Measurements from ENCODE around the gene MED12.
A peak's percentile ranks its signal among the peaks of the same experiment; 100 is the strongest.
"Not testable (repeated sequence)": the region's sequence is repeated elsewhere in the genome, so short reads cannot be mapped to it uniquely, and the experiment has no call there.

Gene MED12

GRCh38 chrX:71166461-71166860 is 48.1 kb downstream of the MED12 start:
- no peak for DNase-seq

- DNase-seq = no peak
These were observed 48.8 kb downstream of the MED12 start for GRCh38 chrX:71167031-71167781.

DNA sequence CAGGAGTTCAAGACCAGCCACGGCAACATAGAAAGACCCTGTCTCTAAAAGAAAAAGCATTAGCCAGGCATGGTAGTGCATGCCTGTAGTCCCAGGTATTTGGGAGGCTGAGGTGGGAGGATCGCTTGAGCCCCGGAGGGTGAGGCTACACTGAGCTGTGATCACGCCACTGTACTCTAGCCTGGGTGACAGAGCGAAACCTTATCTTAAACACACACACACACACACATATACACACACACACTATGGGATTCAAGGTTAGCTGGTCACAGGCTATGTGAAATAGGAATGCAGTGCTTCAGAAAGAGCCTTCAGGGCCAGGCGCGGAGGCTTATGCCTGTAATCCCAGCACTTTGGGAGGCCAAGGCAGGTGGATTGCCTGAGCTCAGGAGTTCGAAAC is 49.7 kb downstream of the MED12 start:
- no peak for DNase-seq

DNA sequence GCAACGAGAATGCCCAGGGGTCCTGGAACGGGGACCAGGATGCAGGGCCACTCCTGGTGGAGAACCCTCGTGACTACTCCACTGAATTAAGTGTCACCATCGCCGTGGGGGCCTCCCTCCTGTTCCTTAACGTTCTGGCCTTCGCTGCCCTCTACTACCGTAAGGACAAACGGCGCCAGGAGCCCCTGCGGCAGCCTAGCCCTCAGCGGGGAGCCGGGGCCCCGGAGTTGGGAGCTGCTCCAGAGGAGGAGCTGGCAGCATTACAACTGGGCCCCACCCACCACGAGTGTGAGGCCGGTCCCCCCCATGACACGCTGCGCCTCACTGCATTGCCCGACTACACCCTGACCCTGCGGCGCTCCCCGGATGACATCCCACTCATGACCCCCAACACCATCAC is 51.2 kb downstream of the MED12 start:
- DNase-seq = no peak

- no peak for DNase-seq
These were observed 52.3 kb downstream of the MED12 start for GRCh38 chrX:71170660-71171059.

GRCh38 chrX:71171110-71171801 is 52.9 kb downstream of the MED12 start:
- no peak for DNase-seq

DNA sequence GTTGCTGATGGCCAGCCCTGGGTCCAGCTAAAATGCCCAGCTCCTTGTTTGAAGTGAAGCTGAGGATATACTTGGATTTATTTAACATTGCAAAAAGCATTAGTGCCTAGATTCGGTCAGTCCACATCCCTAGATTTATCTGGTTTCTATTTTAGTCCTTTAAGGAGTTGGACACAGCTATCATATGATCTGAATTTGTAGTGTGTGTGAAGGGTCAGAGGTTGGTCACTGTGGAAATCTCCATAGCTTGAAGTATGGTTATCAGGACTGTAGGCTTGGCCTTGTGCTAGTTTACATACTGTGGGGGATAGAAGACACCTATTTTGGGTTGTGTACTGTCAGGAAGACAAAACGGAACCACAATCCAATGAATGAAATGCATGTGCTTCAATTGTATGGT is 55.0 kb downstream of the MED12 start:
- no peak for DNase-seq

- no peak for DNase-seq
These were observed 56.4 kb downstream of the MED12 start for GRCh38 chrX:71174795-71175194.

- no peak for DNase-seq
These were observed 57.1 kb downstream of the MED12 start for GRCh38 chrX:71175531-71175930.

DNA sequence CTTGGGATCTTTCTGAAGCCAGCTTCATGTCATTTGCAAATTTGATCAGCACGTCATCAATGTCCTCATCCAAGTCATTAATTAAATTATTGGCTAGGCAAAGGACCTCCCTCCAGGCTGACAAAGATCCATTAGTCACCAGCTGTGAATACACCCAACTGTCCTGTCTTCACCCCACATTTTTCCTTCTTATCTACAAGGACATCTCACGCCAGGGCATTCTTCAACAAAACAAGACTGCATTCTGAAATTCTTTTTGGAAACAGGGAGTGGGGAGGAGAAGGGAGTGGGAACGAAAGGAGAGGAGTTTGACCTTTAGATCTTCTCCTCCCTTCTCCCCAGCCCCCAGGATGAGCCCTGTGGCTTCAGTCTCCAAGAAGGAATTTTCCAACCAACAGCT is 58.9 kb downstream of the MED12 start:
- DNase-seq = no peak

GRCh38 chrX:71178908-71179307 is 60.5 kb downstream of the MED12 start:
- no peak for DNase-seq

- DNase-seq = not testable (repeated sequence)
These were observed 62.3 kb downstream of the MED12 start for GRCh38 chrX:71180579-71181265.

- peak; percentile 62 for DNase-seq
These were observed 63.1 kb downstream of the MED12 start for GRCh38 chrX:71181558-71181909.

GRCh38 chrX:71181910-71182799 is 63.8 kb downstream of the MED12 start:
- peak; percentile 79 for DNase-seq

DNA sequence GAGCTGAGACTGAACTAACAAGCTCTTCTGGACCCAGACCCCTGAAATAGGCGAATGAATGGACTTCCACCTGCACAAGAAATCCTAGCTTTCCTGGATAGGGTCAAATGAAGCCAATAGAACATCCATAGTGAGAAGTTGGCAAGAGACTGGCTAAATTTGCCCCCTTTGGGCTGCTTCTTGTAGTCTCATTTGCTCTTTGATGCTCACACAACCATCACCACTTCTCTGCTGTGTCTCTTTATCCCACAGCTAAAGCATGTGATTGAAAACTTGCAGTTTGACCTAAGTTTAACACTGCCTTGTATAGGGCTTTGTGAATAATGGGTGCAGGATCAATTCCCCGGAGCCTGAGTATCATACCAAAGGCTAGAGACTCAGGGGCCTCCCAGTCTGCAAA is 64.5 kb downstream of the MED12 start:
- DNase-seq = no peak

DNA sequence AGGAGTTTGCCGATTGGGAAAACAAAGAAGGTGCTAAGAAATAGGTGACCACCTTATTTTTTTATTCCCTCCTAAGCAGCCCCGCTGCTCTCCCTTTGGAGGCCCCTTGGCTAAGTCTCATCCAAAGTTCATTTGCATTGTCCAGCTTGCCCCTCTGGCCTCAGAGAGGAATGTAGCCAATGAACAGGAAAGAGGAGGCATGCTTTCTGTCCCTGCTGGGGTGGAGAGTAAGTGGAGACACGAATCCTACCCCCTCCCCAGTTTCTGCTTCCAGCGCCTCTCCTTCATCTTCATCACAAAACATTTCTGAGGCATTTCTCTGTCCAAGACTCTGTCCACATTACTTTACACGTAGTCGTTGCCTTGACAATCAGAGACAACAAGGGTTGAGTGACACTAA is 64.9 kb downstream of the MED12 start:
- no peak for DNase-seq

DNA sequence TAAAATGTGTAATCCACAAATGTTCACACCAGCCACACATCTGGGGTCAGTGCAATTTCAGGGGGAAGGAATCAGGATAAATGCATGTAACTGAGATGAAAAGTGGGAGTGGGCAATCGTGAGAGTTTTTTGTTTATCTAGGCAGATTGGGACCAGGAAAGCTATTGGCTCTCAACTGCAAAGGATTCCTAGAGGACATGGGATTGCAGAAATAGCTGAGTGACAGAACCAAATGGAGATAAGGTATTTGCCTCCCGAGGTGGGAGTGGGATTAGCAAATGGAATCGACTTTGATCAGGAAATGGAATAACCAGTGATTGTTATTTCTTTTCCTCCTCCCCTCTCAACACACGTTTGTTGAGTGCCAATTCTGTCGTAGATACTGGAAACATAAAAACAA is 65.7 kb downstream of the MED12 start:
- no peak for DNase-seq

DNA sequence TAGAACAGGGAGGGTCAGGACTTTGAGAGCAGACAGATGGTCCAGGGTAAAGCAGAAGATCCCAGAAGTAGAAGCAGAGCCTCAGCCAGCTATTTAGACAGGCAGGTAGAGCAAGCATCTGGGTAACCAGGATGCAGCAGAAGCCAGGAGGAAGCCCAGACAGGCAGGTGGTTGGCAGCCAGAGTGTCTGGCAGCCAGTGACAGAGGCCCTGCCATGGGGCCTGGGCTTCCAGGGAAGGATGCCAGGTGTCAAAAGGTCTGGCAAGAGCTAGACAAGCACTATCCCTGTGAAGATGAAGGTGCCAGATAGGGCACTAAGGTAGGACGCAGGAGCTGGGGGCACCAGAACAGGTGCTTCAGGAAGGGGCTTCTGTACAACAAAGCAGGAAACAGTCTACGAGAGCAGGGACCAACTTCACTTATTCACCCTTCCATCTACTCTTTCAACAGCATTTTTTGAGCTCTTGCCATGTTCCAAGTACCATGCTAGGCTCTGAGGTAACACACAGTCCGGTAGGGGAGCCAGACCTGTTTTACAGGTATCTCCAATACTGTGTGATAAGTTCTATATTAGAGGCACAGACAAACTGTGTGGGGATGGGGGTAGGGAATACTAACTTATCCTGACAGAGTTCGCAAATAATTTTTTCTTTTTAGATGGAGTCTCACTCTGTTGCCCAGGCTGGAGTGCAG is 66.6 kb downstream of the MED12 start:
- no peak for DNase-seq

GRCh38 chrX:71191248-71191647 is 72.9 kb downstream of the MED12 start:
- DNase-seq = no peak

Measured in activated CD8-positive, alpha-beta memory T cell treated with anti-CD3 and anti-CD28 coated beads, Interleukin-2, amount 50 U/mL, for 48 hours (primary cell).